CD8-positive, alpha-beta memory T cell (primary cell): Measurements from ENCODE around the gene CERS5. TPM values are rescaled to one million over a fixed set of nuclear protein-coding genes. Genes with fewer than 3 reads are reported as not detected.

ENCODE experiments used
- CTCF ChIA-PET: fragments of 350-600 bp; sonication (Branson Sonifier 250); formaldehyde crosslinking; loops from one replicate; lab custom pipeline; 2021; ENCODE audit warnings: antibody characterized with exemption; lab: Charles Lee
- POLR2A ChIA-PET: fragments of 350-600 bp; sonication (Branson Sonifier 250); formaldehyde crosslinking; loops from one replicate; lab custom pipeline; 2021; ENCODE audit warnings: antibody characterized with exemption; lab: Charles Lee
- DNase-seq, 5 donors: peaks; one replicate each; pipeline versions ENCODE4 v3.0.0 to v3.0.0-alpha.2; 2020 to 2022; ENCODE audit warnings: mixed read lengths in 1 of 5
- H3K27ac ChIP-seq: one replicate; pipeline ENCODE4 v1.7.0; 2013; ENCODE audit warnings: low read depth, mild to moderate bottlenecking, low read length, moderate library complexity
- H3K27me3 ChIP-seq: 2 replicates; pipeline ENCODE4 v1.7.0; 2013; ENCODE audit warnings: low read length, mild to moderate bottlenecking; ENCODE audit not compliant: insufficient read depth, poor library complexity, severe bottlenecking
- H3K36me3 ChIP-seq: 2 replicates; pipeline ENCODE4 v1.7.0; 2013; ENCODE audit warnings: mild to moderate bottlenecking, low read length, moderate library complexity; ENCODE audit not compliant: insufficient read depth
- H3K4me1 ChIP-seq: 2 replicates; pipeline ENCODE4 v1.7.0; 2013; ENCODE audit warnings: mild to moderate bottlenecking, low read length, moderate library complexity; ENCODE audit not compliant: insufficient read depth
- H3K4me3 ChIP-seq: 2 replicates; pipeline ENCODE4 v1.7.0; 2013; ENCODE audit warnings: mild to moderate bottlenecking, low read length
- H3K9me3 ChIP-seq: 2 replicates; pipeline ENCODE4 v1.7.0; 2013; ENCODE audit warnings: mild to moderate bottlenecking, low read length
- H3K27ac Mint-ChIP-seq, 8 donors: one replicate each; pipeline ENCODE4 v1.8.0; 2020 to 2021; ENCODE audit warnings: mixed read lengths in 8 of 8, mild to moderate bottlenecking in 6 of 8, inconsistent platforms in 3 of 8, moderate library complexity in 3 of 8
- H3K27me3 Mint-ChIP-seq, 2 donors: one replicate each; pipeline ENCODE4 v1.8.0; 2020 to 2021; ENCODE audit warnings: mixed read lengths in 2 of 2, mild to moderate bottlenecking in 1 of 2, moderate library complexity in 1 of 2
- H3K36me3 Mint-ChIP-seq, 3 donors: one replicate each; pipeline ENCODE4 v1.8.0; 2020 to 2021; ENCODE audit warnings: mixed read lengths in 3 of 3, inconsistent platforms in 1 of 3, mild to moderate bottlenecking in 1 of 3
- H3K4me1 Mint-ChIP-seq, 3 donors: one replicate each; pipeline ENCODE4 v1.8.0; 2020 to 2021; ENCODE audit warnings: mixed read lengths in 3 of 3, inconsistent platforms in 1 of 3, mild to moderate bottlenecking in 1 of 3
- H3K4me3 Mint-ChIP-seq, 7 donors: one replicate each; pipeline ENCODE4 v1.8.0; 2020 to 2021; ENCODE audit warnings: mixed read lengths in 7 of 7, mild to moderate bottlenecking in 6 of 7, moderate library complexity in 4 of 7, inconsistent platforms in 2 of 7
- H3K9me3 Mint-ChIP-seq, 5 donors: one replicate each; pipeline ENCODE4 v1.8.0; 2020 to 2022; ENCODE audit warnings: mixed read lengths in 5 of 5, mild to moderate bottlenecking in 3 of 5, moderate library complexity in 2 of 5, inconsistent platforms in 1 of 5
- polyA plus RNA-seq: library from polyadenylated mRNA; unstranded; fragments of 300-500 nt; fragmentation: Illumina TruSeq; gene quantifications from one replicate; pipeline ENCODE4 v1.2.3, GENCODE V29; 2021
- total RNA-seq, 2 experiments: library from RNA; stranded (reverse); gene quantifications; one replicate each; pipeline ENCODE4 v1.2.3, GENCODE V29; 2021

Gene CERS5, protein sequence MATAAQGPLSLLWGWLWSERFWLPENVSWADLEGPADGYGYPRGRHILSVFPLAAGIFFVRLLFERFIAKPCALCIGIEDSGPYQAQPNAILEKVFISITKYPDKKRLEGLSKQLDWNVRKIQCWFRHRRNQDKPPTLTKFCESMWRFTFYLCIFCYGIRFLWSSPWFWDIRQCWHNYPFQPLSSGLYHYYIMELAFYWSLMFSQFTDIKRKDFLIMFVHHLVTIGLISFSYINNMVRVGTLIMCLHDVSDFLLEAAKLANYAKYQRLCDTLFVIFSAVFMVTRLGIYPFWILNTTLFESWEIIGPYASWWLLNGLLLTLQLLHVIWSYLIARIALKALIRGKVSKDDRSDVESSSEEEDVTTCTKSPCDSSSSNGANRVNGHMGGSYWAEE
- total RNA-seq (10 to 100 TPM; 55.4 to 62.1 TPM), polyA plus RNA-seq (47.4 TPM)

DNA sequence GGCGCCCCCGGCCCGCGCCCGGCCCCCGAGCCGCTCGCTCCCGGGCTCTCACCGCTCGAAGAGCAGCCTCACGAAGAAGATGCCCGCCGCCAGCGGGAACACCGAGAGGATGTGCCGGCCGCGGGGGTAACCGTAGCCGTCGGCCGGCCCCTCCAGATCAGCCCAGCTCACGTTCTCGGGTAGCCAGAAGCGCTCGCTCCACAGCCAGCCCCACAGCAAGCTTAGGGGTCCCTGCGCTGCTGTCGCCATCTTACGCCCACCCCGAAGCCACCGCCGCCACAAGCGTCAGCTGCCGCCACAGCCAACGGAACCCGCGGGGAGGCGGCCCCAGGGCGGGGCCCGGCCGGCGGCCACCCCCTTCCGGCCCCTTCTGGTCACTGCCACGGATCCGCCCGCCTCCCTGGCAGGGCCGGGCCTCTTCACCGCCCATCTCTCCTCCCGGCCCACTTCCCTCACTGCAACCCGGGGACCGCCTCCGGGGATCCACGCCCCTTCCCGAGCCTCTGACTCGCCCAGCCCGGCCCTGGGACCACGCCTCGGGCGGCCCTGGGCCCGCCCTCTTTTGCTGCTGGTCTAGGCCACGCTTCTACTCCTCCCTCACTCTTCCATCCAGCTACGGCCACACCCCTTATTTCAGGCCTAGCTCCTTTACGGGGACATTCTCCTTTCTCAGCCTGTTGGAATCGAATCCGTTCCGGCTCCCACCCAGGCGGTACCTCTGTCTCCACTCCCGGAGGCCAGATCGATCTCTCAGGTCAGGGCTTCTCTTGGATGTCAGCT, at the start of gene CERS5:
Gene CERS5 (minus strand): TSS at position 321 of the 780 bp plus-strand sequence. CDS start 72 bp downstream, at position 249.
- no peaks in the 10 kb centered on the region for H3K27me3 ChIP-seq
- ChIA-PET CTCF (interaction anchor here (0.7 to 4.8 kb wide), 12 partner anchors 9 to 97 kb away, joined by 3 to 38 read pairs (median 4); partner anchors contain the start of genes COX14, GPD1 and SMARCD1), POLR2A (interaction anchor here (0.5 to 3.0 kb wide), 8 partner anchors 21 to 1485 kb away, joined by 3 to 50 read pairs (median 3); partner anchors contain the start of genes COX14, KANSL2 and SMARCD1)
- H3K4me1 ChIP-seq: peaks cover 25% of the 10 kb centered on the region
- peaks cover 21 to 37% (median 32%) of the 10 kb centered on the region in 3 donors for H3K4me1 Mint-ChIP-seq
- no peaks in the 10 kb centered on the region for H3K9me3 Mint-ChIP-seq
- peak within 1 kb of the TSS; percentile 88 for H3K27ac ChIP-seq
- peak within 1 kb of the TSS; percentile 87 to 98 (median 97) for H3K27ac Mint-ChIP-seq
- H3K9me3 ChIP-seq: no peaks in the 10 kb centered on the region
- peak within 1 kb of the TSS; percentile 87 to 97 (median 95) for H3K4me3 Mint-ChIP-seq
- no peaks in the 10 kb centered on the region for H3K36me3 ChIP-seq
- H3K36me3 Mint-ChIP-seq: peaks cover 0 to 11% (median 0%) of the 10 kb centered on the region in 3 donors
- H3K4me3 ChIP-seq: peak within 1 kb of the TSS; percentile 90
- DNase-seq: peak; percentile 96 to 98 (median 97)
- no peaks in the 10 kb centered on the region for H3K27me3 Mint-ChIP-seq

DNA sequence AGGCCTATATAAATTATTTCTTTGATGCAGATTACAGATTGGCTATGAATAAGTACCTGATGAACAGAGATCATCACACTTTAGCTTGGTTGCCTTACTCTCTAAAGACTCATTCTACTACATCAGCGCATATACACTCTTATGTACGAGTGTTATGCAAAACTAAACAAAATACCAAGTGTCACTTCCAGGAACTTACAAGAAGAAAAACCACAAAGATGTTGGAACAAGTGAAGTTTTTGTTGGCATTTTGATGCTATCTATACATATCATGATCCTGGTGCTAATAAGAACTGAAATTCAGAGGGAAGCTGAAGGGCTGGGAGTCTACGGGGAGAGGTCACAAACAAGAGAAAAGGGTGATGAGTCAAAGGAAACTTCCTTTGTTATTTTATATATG, 47.9 kb upstream of the CERS5 start:
- no peak overlapping the region for H3K4me3 ChIP-seq
- peaks cover 38% of the 10 kb centered on the region for H3K4me1 ChIP-seq
- Mint-ChIP-seq H3K27ac (peak overlapping the region in 7 of 8 donors; percentile 20 to 92 (median 48)), H3K9me3 (no peaks in the 10 kb centered on the region), H3K4me3 (peak overlapping the region in 3 of 7 donors; percentile 5 to 14 (median 12)), H3K27me3 (no peaks in the 10 kb centered on the region), H3K36me3 (peaks cover 0 to 2% (median 1%) of the 10 kb centered on the region in 3 donors), H3K4me1 (peaks cover 52 to 73% (median 52%) of the 10 kb centered on the region in 3 donors)
- CTCF ChIA-PET: interaction anchor here (1.3 kb wide), 1 partner anchor 9 kb away, joined by 3 read pairs; no protein-coding TSS in a partner anchor
- DNase-seq: no peak
- POLR2A ChIA-PET: no interaction called here
- no peak overlapping the region for H3K27ac ChIP-seq
- H3K36me3 ChIP-seq: no peaks in the 10 kb centered on the region
- H3K27me3 ChIP-seq: no peaks in the 10 kb centered on the region
- no peaks in the 10 kb centered on the region for H3K9me3 ChIP-seq

DNA sequence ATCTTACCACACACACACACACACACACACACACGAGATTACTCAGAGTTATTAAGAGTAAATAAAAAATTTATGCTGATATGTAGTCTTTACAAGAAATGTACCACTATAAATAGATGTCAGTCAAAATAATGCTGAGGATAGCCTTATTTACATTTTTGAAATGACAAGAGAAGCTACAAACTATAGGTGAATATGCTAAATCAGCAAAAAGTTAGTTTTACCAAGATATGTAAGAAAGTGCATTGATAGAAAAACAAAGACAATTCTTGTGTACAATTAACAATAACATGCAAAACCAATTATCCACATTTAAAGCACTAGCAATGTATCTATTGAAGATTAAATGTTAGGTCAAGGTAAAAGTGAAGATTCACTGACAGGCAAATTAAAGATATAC, 46.8 kb upstream of the CERS5 start:
- H3K4me1 ChIP-seq: peaks cover 36% of the 10 kb centered on the region
- no peak for DNase-seq
- no peak overlapping the region for H3K4me3 ChIP-seq
- H3K9me3 Mint-ChIP-seq: no peaks in the 10 kb centered on the region
- CTCF ChIA-PET: interaction anchor here (1.3 kb wide), 1 partner anchor 291 kb away, joined by 3 read pairs; the partner anchor contains the start of gene DIP2B
- H3K27me3 ChIP-seq: no peaks in the 10 kb centered on the region
- H3K27me3 Mint-ChIP-seq: no peaks in the 10 kb centered on the region
- no peak overlapping the region for H3K27ac ChIP-seq
- H3K36me3 ChIP-seq: no peaks in the 10 kb centered on the region
- H3K27ac Mint-ChIP-seq: peak overlapping the region; percentile 30 to 92 (median 66)
- H3K9me3 ChIP-seq: no peaks in the 10 kb centered on the region
- H3K36me3 Mint-ChIP-seq: peaks cover 0 to 2% (median 1%) of the 10 kb centered on the region in 3 donors
- no peak overlapping the region for H3K4me3 Mint-ChIP-seq
- H3K4me1 Mint-ChIP-seq: peaks cover 47 to 66% (median 52%) of the 10 kb centered on the region in 3 donors
- POLR2A ChIA-PET: no interaction called here

DNA sequence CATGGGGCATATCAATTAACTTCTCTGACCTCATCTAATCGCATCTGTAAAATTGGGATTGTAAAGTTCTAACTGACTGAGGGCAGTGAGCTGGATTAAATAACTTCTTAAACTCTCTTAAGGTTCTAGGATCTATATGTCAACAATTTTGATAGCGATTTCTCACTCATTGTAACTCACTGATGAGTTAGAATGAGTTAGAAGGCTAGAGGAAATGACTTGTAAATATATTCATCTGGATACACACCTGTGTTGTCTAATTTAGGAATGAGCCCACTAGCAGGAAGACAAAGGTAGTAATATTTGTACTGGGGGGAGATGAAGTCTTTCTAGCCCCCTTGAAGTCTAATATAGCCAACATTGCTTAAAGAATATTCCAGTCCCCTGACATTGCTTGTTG, 46.3 kb upstream of the CERS5 start:
- Histone ChIP-seq H3K9me3 (no peaks in the 10 kb centered on the region), H3K4me3 (no peak overlapping the region), H3K4me1 (peaks cover 36% of the 10 kb centered on the region), H3K27me3 (no peaks in the 10 kb centered on the region), H3K27ac (no peak overlapping the region), H3K36me3 (no peaks in the 10 kb centered on the region)
- Mint-ChIP-seq H3K4me3 (no peak overlapping the region), H3K27me3 (no peaks in the 10 kb centered on the region), H3K4me1 (peaks cover 44 to 63% (median 52%) of the 10 kb centered on the region in 3 donors), H3K9me3 (no peaks in the 10 kb centered on the region), H3K27ac (peak overlapping the region; percentile 22 to 92 (median 72)), H3K36me3 (peaks cover 0 to 2% (median 1%) of the 10 kb centered on the region in 3 donors)
- CTCF ChIA-PET: interaction anchor here (0.9 to 1.5 kb wide), 3 partner anchors 70 to 292 kb away, joined by 3 to 6 read pairs (median 3); partner anchors contain the start of genes COX14, DIP2B and LIMA1
- no peak for DNase-seq
- POLR2A ChIA-PET: no interaction called here

DNA sequence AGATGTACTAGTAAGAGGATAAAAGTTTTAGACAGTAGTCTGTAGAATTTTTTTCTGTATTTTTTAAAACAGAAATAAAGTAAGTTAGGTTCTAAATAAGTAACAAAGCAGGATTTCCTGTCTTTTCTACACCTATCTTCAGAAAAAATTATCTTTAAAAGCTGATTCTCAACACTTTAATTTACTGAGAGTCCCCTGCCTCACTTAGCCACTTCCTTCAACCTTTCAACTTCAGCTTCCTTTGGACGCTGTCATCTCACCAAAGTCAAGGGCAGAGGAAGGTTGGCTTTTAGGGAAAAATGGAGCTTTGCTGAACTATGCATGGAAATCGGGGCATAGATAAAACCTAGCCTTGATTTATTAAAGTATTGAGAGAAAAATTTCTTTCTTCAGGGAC, 44.9 kb upstream of the CERS5 start:
- no peak overlapping the region for H3K27ac ChIP-seq
- peaks cover 36% of the 10 kb centered on the region for H3K4me1 ChIP-seq
- DNase-seq: no peak
- H3K9me3 ChIP-seq: no peaks in the 10 kb centered on the region
- H3K27me3 Mint-ChIP-seq: no peaks in the 10 kb centered on the region
- no peaks in the 10 kb centered on the region for H3K27me3 ChIP-seq
- peak overlapping the region; percentile 89 to 99 (median 92) for H3K27ac Mint-ChIP-seq
- peak overlapping the region; percentile 33 to 78 (median 64) for H3K4me3 Mint-ChIP-seq
- ChIA-PET CTCF (interaction anchor here (0.7 to 1.8 kb wide), 3 partner anchors 9 to 100 kb away, joined by 3 to 6 read pairs (median 5); partner anchors contain the start of gene COX14), POLR2A (interaction anchor here (1.5 kb wide), 1 partner anchor 8 kb away, joined by 6 read pairs; no protein-coding TSS in a partner anchor)
- no peaks in the 10 kb centered on the region for H3K9me3 Mint-ChIP-seq
- no peak overlapping the region for H3K4me3 ChIP-seq
- H3K4me1 Mint-ChIP-seq: peaks cover 42 to 53% (median 46%) of the 10 kb centered on the region in 3 donors
- peaks cover 0 to 2% (median 0%) of the 10 kb centered on the region in 3 donors for H3K36me3 Mint-ChIP-seq
- no peaks in the 10 kb centered on the region for H3K36me3 ChIP-seq

DNA sequence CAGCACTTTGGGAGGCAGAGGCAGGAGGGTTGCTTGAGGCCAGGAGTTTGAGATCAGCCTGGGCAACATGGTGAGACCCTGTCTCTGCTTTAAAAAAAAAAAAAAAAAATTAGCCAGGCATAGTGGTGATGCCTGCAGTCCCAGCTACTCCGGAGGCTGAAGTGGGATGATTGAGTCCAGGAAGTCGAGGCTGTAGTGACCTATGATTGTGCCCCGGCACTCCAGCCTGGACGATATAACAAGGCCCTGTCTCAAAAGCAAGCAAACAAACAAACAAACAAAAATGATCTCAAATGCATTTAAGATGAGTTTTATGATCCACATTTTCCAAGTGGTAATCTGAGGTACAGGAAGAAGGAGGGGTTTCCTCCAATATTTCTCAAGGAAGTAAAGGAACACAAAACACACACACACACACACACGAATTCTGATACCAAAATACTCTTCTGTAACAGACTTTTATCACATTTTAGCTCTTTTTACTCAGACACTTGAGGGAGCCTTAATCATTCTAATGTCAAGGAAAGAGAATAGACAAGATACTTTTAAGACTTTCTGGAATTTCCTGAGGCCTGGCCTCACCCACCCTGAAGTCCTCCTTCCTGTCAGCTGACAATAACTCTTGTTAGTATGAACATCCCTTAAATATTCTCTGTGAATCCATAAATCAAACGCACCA, 44.4 kb upstream of the CERS5 start:
- no peaks in the 10 kb centered on the region for H3K27me3 Mint-ChIP-seq
- no peak overlapping the region for H3K27ac ChIP-seq
- POLR2A ChIA-PET: interaction anchor here (1.5 kb wide), 1 partner anchor 9 kb away, joined by 6 read pairs; no protein-coding TSS in a partner anchor
- H3K36me3 Mint-ChIP-seq: peaks cover 0 to 2% (median 0%) of the 10 kb centered on the region in 3 donors
- no peak overlapping the region for H3K4me3 ChIP-seq
- no peaks in the 10 kb centered on the region for H3K27me3 ChIP-seq
- peak overlapping the region; percentile 89 to 99 (median 92) for H3K27ac Mint-ChIP-seq
- H3K9me3 Mint-ChIP-seq: no peaks in the 10 kb centered on the region
- no peaks in the 10 kb centered on the region for H3K9me3 ChIP-seq
- CTCF ChIA-PET: interaction anchor here (0.7 to 2.0 kb wide), 5 partner anchors 8 to 100 kb away, joined by 3 to 6 read pairs (median 5); partner anchors contain the start of genes COX14 and LIMA1
- no peak for DNase-seq
- peaks cover 36% of the 10 kb centered on the region for H3K4me1 ChIP-seq
- peaks cover 41 to 49% (median 44%) of the 10 kb centered on the region in 3 donors for H3K4me1 Mint-ChIP-seq
- H3K36me3 ChIP-seq: no peaks in the 10 kb centered on the region
- H3K4me3 Mint-ChIP-seq: peak overlapping the region; percentile 33 to 78 (median 64)

DNA sequence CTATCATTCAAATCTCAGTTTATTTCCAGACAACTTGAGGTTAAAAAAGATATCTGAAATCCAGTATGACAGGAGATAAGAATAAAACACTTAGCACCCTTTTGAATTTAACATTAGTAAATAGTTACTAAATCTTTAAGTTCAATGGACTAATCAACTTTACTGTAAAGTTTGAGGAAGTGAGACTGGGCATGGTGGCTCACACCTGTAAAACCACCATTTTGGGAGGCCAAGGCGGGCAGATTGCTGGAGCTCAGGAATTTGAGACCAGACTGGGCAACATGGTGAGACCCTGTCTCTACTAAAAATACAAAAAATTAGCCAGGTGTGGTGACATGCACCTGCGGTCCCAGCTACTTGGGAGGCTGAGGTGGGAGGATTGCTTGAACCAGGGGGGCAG, 40.3 kb upstream of the CERS5 start:
- Mint-ChIP-seq H3K36me3 (peaks cover 0 to 26% (median 11%) of the 10 kb centered on the region in 3 donors), H3K27me3 (no peaks in the 10 kb centered on the region), H3K9me3 (no peaks in the 10 kb centered on the region), H3K27ac (peak overlapping the region in 1 of 8 donors; percentile 41), H3K4me1 (peaks cover 16 to 19% (median 18%) of the 10 kb centered on the region in 3 donors), H3K4me3 (no peak overlapping the region)
- Histone ChIP-seq H3K36me3 (peaks cover 8% of the 10 kb centered on the region), H3K27me3 (no peaks in the 10 kb centered on the region), H3K4me1 (peaks cover 24% of the 10 kb centered on the region), H3K9me3 (no peaks in the 10 kb centered on the region), H3K4me3 (no peak overlapping the region), H3K27ac (no peak overlapping the region)
- ChIA-PET CTCF (no interaction called here), POLR2A (no interaction called here)
- DNase-seq: no peak
